Non-pigmented ciliary epithelial cell (primary cell): ENCODE results near the gene TDG.
"Not testable (repeated sequence)": the region's sequence is repeated elsewhere in the genome, so short reads cannot be mapped to it uniquely, and the experiment has no call there.

ENCODE experiments used
- DNase-seq: peaks from one replicate; pipeline ENCODE4 v3.0.0-alpha.2; 2010; ENCODE audit warnings: low read depth

TDG gene

GRCh38 chr12:103960616-103961227 lies 5.0 kb upstream of the TDG start:
- DNase-seq = no peak

GRCh38 chr12:103962493-103962892 lies 3.2 kb upstream of the TDG start:
- DNase-seq = no peak

GRCh38 chr12:103964805-103965204 lies 867 bp upstream of the TDG start:
- no peak for DNase-seq

GRCh38 chr12:103965255-103965589 lies 450 bp upstream of the TDG start:
- no peak for DNase-seq

- DNase-seq = no peak
These were observed 1.1 kb downstream of the TDG start for GRCh38 chr12:103966736-103967135.

- DNase-seq = peak; percentile 42
These were observed 3.7 kb downstream of the TDG start for GRCh38 chr12:103969391-103969790.

GRCh38 chr12:103973909-103974308 lies 8.2 kb downstream of the TDG start:
- DNase-seq = no peak

- DNase-seq = no peak
These were observed 9.7 kb downstream of the TDG start for GRCh38 chr12:103975368-103975767.

- no peak for DNase-seq
These were observed 12.8 kb downstream of the TDG start for GRCh38 chr12:103978384-103978982.

- peak; percentile 65 for DNase-seq
These were observed 21.2 kb downstream of the TDG start for GRCh38 chr12:103986829-103987228.

GRCh38 chr12:103994235-103994634 lies 28.6 kb downstream of the TDG start:
- DNase-seq = no peak

- DNase-seq = no peak
These were observed 30.9 kb downstream of the TDG start for GRCh38 chr12:103996595-103996994.

- no peak for DNase-seq
These were observed 31.7 kb downstream of the TDG start for GRCh38 chr12:103997286-103997900.

- DNase-seq = no peak
These were observed 33.3 kb downstream of the TDG start for GRCh38 chr12:103998976-103999375.

GRCh38 chr12:104000807-104001434 lies 35.2 kb downstream of the TDG start:
- no peak for DNase-seq

GRCh38 chr12:104002686-104003085 lies 37.0 kb downstream of the TDG start:
- no peak for DNase-seq

- no peak for DNase-seq
These were observed 37.9 kb downstream of the TDG start for GRCh38 chr12:104003596-104003995.

GRCh38 chr12:104006929-104007328 lies 41.3 kb downstream of the TDG start:
- DNase-seq = peak; percentile 42

GRCh38 chr12:104010121-104010520 lies 44.4 kb downstream of the TDG start:
- DNase-seq = no peak

- DNase-seq = no peak
These were observed 45.0 kb downstream of the TDG start for GRCh38 chr12:104010606-104011169.

GRCh38 chr12:104011253-104011652 lies 45.6 kb downstream of the TDG start:
- peak; percentile 86 for DNase-seq

- no peak for DNase-seq
These were observed 46.7 kb downstream of the TDG start for GRCh38 chr12:104012331-104012730.

GRCh38 chr12:104021862-104022261 lies 56.2 kb downstream of the TDG start:
- DNase-seq = not testable (repeated sequence)
